Measurements from ENCODE around the gene VSTM4.
A peak's percentile ranks its signal among the peaks of the same experiment; 100 is the strongest.

VSTM4 gene

GRCh38 chr10:49052069-49052468 is 63.3 kb downstream of the VSTM4 start:
- peaks cover 55% of the 10 kb centered on the region for H3K4me1 Mint-ChIP-seq
- TF ChIP-seq, protein P1, sequence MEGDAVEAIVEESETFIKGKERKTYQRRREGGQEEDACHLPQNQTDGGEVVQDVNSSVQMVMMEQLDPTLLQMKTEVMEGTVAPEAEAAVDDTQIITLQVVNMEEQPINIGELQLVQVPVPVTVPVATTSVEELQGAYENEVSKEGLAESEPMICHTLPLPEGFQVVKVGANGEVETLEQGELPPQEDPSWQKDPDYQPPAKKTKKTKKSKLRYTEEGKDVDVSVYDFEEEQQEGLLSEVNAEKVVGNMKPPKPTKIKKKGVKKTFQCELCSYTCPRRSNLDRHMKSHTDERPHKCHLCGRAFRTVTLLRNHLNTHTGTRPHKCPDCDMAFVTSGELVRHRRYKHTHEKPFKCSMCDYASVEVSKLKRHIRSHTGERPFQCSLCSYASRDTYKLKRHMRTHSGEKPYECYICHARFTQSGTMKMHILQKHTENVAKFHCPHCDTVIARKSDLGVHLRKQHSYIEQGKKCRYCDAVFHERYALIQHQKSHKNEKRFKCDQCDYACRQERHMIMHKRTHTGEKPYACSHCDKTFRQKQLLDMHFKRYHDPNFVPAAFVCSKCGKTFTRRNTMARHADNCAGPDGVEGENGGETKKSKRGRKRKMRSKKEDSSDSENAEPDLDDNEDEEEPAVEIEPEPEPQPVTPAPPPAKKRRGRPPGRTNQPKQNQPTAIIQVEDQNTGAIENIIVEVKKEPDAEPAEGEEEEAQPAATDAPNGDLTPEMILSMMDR (IDR thresholded peaks at IDR 0.05; ENCODE audit: unreplicated experiment in 3 of 3) = no peak
- no peak overlapping the region for H3K4me3 Mint-ChIP-seq
- peaks cover 4% of the 10 kb centered on the region for H3K27me3 Mint-ChIP-seq (ENCODE audit: low read depth)
- no peaks in the 10 kb centered on the region for H3K9me3 Mint-ChIP-seq
- peaks cover 12% of the 10 kb centered on the region for H3K36me3 Mint-ChIP-seq (ENCODE audit: low read depth)
- H3K27ac Mint-ChIP-seq = no peak overlapping the region

DNA sequence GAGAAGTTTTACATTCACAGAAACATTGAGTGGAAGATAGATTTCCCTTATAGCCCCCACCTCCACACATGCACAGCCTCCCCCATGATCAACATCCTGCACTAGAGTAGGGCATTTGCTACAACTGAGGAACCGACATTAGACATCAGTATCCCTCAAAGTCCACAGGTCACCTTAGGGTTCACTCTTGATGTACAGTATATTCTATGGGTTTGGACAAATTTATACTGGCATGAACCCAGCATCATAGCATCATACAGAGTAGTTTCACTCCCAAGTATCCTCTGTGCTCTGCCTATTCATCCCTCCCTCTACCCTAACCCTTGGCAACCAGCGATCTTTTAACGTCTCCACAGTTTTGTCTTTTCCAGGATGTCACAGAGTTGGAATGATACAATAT is 64.4 kb downstream of the VSTM4 start:
- Mint-ChIP-seq H3K36me3 (ENCODE audit: low read depth) (peaks cover 20% of the 10 kb centered on the region), H3K4me3 (no peak overlapping the region), H3K27me3 (ENCODE audit: low read depth) (peaks cover 1% of the 10 kb centered on the region), H3K27ac (peak overlapping the region in 2 of 3 experiments; percentile 9 to 34), H3K4me1 (peaks cover 47% of the 10 kb centered on the region), H3K9me3 (no peaks in the 10 kb centered on the region)
- TF ChIP-seq, protein P1 (IDR thresholded peaks at IDR 0.05; ENCODE audit: unreplicated experiment in 3 of 3) = no peak

DNA sequence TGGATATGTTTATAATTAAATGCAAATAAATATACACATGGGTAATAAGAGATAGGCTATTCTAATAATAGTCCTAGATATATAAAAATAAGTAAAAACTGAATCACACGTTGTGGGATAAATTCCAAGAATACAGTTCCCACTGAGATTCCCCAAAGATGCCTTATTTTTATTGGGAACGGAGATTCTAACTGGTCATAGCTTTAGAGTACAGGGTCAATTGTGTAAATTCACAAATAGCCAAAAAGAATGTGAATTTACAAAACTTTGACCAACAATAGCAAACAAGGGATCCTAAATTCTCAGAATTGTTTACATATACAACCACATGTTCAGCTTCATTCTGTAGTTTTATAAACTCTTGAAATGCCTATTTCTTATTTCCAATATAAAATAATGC is 65.0 kb downstream of the VSTM4 start:
- Mint-ChIP-seq H3K36me3 (ENCODE audit: low read depth) (peaks cover 26% of the 10 kb centered on the region), H3K9me3 (no peaks in the 10 kb centered on the region), H3K4me3 (no peak overlapping the region), H3K27ac (peak overlapping the region in 1 of 3 experiments; percentile 34), H3K4me1 (peaks cover 43% of the 10 kb centered on the region), H3K27me3 (ENCODE audit: low read depth) (no peaks in the 10 kb centered on the region)
- TF ChIP-seq, protein P1 (IDR thresholded peaks at IDR 0.05; ENCODE audit: unreplicated experiment in 3 of 3) = no peak

DNA sequence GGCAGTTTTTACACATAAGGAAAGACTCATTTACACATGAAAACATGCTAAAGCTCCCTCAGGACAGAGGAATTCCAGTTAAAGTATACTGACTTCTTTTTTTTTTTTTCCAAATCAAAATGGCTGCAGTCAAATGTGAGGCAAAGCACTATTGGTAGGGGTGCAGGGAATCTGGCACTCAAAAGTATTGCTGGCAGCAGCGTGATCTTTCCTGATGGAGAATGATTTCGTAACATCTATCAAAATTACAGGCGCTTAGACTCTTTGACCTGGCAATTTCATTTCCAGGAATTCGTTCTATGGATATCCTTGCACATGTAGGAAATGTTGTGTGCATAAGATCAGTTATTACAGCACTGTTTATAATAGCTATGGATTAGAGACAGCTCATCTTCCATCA is 65.7 kb downstream of the VSTM4 start:
- H3K36me3 Mint-ChIP-seq (ENCODE audit: low read depth) = peaks cover 26% of the 10 kb centered on the region
- TF ChIP-seq, protein P1 (IDR thresholded peaks at IDR 0.05; ENCODE audit: unreplicated experiment in 3 of 3) = no peak
- no peaks in the 10 kb centered on the region for H3K27me3 Mint-ChIP-seq (ENCODE audit: low read depth)
- peak overlapping the region in 1 of 3 experiments; percentile 5 for H3K27ac Mint-ChIP-seq
- H3K4me1 Mint-ChIP-seq = peaks cover 36% of the 10 kb centered on the region
- no peak overlapping the region for H3K4me3 Mint-ChIP-seq
- H3K9me3 Mint-ChIP-seq = no peaks in the 10 kb centered on the region

GRCh38 chr10:49047128-49047639 is 68.1 kb downstream of the VSTM4 start:
- Mint-ChIP-seq H3K27me3 (ENCODE audit: low read depth) (no peaks in the 10 kb centered on the region), H3K9me3 (no peaks in the 10 kb centered on the region), H3K4me1 (peaks cover 17% of the 10 kb centered on the region), H3K4me3 (no peak overlapping the region), H3K36me3 (ENCODE audit: low read depth) (peaks cover 31% of the 10 kb centered on the region), H3K27ac (no peak overlapping the region)
- TF ChIP-seq, protein P1 (IDR thresholded peaks at IDR 0.05; ENCODE audit: unreplicated experiment in 3 of 3) = no peak

Measured in nephron (organoid).